GM21717 (cell line): ENCODE results near the gene IGSF21.

Experiments used
- ATAC-seq: cut with Tn5 transposase; IDR thresholded peaks from one replicate; pipeline ENCODE4 v1.9.1; 2021; ENCODE audit warnings: mild to moderate bottlenecking, moderate library complexity; ENCODE audit not compliant: unreplicated experiment

Gene IGSF21

GRCh38 chr1:18290740-18291412 is 183.3 kb downstream of the IGSF21 start:
- ATAC-seq: no peak

- no peak for ATAC-seq
These were observed 184.9 kb downstream of the IGSF21 start for GRCh38 chr1:18292531-18292930.

- ATAC-seq: no peak
These were observed 185.7 kb downstream of the IGSF21 start for GRCh38 chr1:18293291-18293690.

- ATAC-seq: no peak
These were observed 187.0 kb downstream of the IGSF21 start for GRCh38 chr1:18294437-18295176.

- no peak for ATAC-seq
These were observed 190.5 kb downstream of the IGSF21 start for GRCh38 chr1:18297896-18298648.

GRCh38 chr1:18299441-18300338 is 192.1 kb downstream of the IGSF21 start:
- no peak for ATAC-seq

GRCh38 chr1:18300376-18300775 is 192.8 kb downstream of the IGSF21 start:
- no peak for ATAC-seq

- no peak for ATAC-seq
These were observed 195.3 kb downstream of the IGSF21 start for GRCh38 chr1:18302788-18303413.

- ATAC-seq: no peak
These were observed 196.7 kb downstream of the IGSF21 start for GRCh38 chr1:18304151-18304869.

GRCh38 chr1:18305182-18305795 is 197.7 kb downstream of the IGSF21 start:
- no peak for ATAC-seq

GRCh38 chr1:18307329-18307898 is 199.8 kb downstream of the IGSF21 start:
- ATAC-seq: no peak

GRCh38 chr1:18309552-18310155 is 202.1 kb downstream of the IGSF21 start:
- ATAC-seq: no peak

- ATAC-seq: no peak
These were observed 205.4 kb downstream of the IGSF21 start for GRCh38 chr1:18312961-18313360.

GRCh38 chr1:18313523-18313922 is 205.9 kb downstream of the IGSF21 start:
- ATAC-seq: no peak

- no peak for ATAC-seq
These were observed 206.8 kb downstream of the IGSF21 start for GRCh38 chr1:18314399-18314798.

- ATAC-seq: no peak
These were observed 207.9 kb downstream of the IGSF21 start for GRCh38 chr1:18315449-18315848.

GRCh38 chr1:18316764-18317163 is 209.2 kb downstream of the IGSF21 start:
- ATAC-seq: no peak

GRCh38 chr1:18319099-18319498 is 211.5 kb downstream of the IGSF21 start:
- ATAC-seq: no peak
